GM13976 (cell line): Measurements from ENCODE around the gene CNOT6.
"Not testable (repeated sequence)": the region's sequence is repeated elsewhere in the genome, so short reads cannot be mapped to it uniquely, and the experiment has no call there.

Experiments used
- DNase-seq: peaks from one replicate; pipeline ENCODE4 v3.0.0; 2012; ENCODE audit warnings: low spot score
- CTCF ChIP-seq: IDR thresholded peaks from 2 replicates; pipeline ENCODE4 v1.5.1; 2012; ENCODE audit warnings: borderline replicate concordance, mild to moderate bottlenecking; ENCODE audit not compliant: insufficient read depth; ENCODE audit errors: extremely low read depth, missing control alignments, control extremely low read depth
- in situ Hi-C: fragments of 300-500 bp; cut with MboI; formaldehyde crosslinking; loops from one replicate; pipeline ENCODE4 v1.12.0; 2022; ENCODE audit warnings: low sequenced_read_pairs, mixed read lengths, inconsistent platforms; ENCODE audit not compliant: unreplicated experiment

The CNOT6 gene

DNA sequence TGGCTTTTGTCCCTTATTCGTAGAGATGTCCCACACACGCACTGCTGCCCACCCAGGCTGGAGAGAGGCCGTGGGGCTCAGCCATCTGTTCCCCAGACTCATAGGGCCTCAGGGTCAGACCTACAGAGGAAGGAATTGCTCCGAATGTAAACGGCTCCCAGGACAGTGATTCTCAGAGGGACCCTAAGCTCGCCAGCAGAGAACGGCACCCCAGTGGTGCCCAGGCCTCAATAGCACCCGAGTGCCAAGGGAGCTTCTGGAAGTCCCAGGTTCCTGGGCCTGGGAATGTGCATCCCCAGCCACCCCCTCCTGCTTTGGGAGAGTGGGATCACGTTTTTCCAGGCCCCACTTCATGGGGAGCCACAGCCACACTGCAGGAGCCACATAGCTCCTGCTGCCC, 32.9 kb upstream of the CNOT6 start:
- TF ChIP-seq CTCF, result no peak
- no peak for DNase-seq
- in situ Hi-C loops, result no loop called here

DNA sequence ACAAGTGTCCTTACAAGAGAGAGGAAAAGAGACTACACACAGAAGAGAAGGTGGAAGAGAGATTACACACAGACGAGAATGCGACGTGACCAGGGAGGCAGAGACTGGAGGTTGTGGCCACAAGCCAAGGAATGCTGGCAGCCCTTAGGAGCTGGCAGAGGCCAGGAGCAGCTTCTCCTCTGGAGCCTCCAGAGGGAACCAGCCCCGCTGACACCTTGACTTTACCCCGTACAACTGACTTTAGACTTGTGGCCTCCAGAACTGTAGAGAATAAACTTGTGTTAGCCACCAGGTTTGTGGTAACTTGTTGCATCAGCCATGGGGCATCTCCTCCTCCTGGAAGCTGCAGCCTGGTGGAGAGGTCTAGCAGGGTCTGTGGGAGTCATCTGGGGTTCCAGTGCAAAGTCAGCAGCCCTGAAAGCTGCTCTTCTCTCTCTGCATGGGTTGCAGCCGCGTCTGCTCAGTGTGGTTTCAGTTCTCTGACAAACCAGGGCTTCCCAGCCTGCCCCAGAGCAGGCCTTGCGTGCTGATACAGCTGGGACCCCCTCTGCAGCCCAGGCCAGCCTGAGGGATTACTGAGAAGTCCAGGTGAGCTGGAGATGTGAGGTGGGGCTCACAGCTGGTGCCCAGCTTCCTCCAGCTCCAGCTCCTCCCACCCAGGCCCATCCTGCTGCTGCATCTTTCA, 30.8 kb upstream of the CNOT6 start:
- no peak for TF ChIP-seq CTCF
- in situ Hi-C loops, result no loop called here

DNA sequence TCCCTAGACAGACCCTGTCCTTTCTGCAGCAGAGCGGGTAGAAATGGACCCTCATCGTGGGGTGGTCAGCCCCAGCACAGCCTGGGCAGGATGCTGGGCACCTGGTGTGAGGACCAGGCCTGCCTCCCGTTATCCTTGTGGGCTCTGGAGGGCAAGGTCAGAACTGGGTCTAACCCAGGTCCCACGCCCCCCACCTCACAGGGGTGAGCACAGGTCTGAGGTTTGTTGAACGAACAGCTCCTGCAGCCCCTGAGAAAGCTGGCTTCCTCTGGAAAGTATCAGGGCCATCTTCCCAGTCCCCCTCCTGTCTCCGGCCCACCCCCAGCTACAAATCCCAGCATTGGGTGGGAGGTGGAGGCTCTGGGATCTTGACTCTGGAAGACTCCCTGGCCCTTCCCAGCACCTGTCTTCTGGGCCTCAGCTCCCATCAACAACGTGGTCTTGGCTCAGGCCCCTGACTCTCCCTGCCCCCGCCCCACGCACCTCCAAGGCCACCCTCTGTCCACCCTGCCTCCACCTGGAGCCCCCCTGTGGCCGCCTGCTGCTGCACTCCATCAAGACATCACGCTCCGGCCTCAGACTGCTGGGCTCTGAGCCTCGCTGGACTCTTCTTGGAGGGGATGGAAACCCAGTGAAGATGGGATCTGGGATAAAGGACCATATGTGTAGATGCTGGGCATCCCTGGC, 30.1 kb upstream of the CNOT6 start:
- TF ChIP-seq CTCF, result no peak
- no peak for DNase-seq
- in situ Hi-C loops, result no loop called here

More for the DNA sequence above, 30.8 kb upstream of the CNOT6 start:
- no peak for DNase-seq

DNA sequence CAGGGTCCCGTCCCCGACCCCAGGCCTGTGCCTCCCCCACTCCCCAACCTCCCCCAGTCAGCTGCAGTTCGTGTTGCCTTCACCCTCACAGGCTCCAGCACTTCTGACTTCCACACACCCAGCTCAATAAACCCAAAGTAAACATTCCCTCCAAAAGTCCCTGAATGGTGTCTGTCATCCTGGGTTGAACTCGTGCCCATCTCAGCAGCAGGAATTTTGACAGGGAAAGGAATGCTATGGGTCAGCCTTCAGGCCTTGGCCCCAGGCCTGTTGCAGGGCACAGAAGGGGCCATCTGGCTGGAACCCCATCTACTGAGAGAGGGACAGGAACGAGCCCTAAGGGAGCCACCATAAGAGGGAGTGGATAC, 29.6 kb upstream of the CNOT6 start:
- no peak for TF ChIP-seq CTCF
- in situ Hi-C loops, result no loop called here
- DNase-seq, result no peak

- in situ Hi-C loops, DNase-seq: not testable (repeated sequence)
Measured at GRCh38 chr5:180465052-180465451, 29.1 kb upstream of the CNOT6 start.

DNA sequence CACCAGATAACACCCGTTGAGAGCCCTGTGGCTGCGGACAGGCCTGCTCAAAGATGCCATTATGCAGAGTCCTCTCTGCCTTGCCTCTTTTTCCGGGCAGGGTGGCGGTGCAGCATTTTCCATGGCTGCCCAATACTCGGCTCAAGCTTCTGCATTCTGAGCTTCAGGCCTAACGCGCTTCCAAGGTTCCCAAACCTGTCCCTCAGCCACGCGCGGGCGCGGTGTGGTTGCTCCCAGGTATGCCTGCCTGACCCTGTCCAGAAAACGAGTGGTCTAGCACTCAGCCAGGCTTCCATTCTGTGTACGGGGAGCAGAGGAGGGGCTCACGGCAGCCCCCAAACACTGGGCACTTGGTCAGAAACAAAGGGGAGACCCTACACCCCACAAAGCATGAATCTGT, 27.9 kb upstream of the CNOT6 start:
- DNase-seq, result no peak
- no peak for TF ChIP-seq CTCF
- in situ Hi-C loops, result no loop called here
